Stimulated activated CD4-positive, alpha-beta T cell treated with anti-CD3 and anti-CD28 coated beads, Interleukin-12 subunit alpha, Interleukin-12 subunit beta, amount 100 ng/mL, for 48 hours (primary cell): ENCODE measurements around the gene GTF2F2.
"Not testable (repeated sequence)": the region's sequence is repeated elsewhere in the genome, so short reads cannot be mapped to it uniquely, and the experiment has no call there.

Experiments
- DNase-seq, 3 donors: peaks; one replicate each; pipeline ENCODE4 v3.0.0-alpha.2; 2020; ENCODE audit warnings: low read depth in 2 of 3, low spot score in 1 of 3

Gene GTF2F2

DNA sequence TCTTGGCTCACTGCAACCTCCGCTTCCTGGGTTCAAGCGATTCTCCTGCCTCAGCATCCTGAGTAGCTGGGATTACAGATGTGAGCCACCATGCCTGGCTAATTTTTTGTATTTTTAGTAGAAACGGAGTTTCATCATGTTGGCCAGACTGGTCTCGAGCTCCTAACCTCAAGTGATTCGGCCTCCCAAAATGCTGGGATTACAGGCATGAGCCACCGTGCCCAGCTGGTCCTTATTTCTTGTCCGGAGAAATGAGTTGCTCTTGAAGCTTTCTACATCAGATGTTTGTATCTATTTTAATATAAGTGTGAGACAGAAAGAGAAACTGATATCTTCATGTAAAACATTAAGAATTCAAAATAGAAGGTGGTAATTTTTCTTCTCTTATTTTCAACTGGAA is 124.4 kb downstream of the GTF2F2 start:
- not testable (repeated sequence) for DNase-seq

DNA sequence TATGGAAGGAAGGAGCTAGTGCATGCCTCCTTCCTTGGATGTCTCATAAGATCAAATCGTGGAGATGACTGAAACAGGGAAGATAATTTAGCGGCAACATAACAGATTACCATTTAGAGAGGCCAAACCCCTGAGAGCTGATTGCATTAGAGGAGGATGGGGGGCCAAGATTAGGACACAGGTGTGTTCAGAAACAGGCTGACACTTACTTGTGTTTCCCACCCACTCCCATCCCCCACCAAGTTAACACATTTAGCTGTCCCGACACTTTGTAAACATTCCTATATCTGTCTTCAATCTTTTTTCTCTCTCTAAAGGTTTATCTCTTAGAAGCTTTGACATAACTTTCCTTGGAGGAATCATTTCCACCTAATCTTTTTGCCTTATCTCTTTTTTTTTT is 129.4 kb downstream of the GTF2F2 start:
- no peak for DNase-seq

DNA sequence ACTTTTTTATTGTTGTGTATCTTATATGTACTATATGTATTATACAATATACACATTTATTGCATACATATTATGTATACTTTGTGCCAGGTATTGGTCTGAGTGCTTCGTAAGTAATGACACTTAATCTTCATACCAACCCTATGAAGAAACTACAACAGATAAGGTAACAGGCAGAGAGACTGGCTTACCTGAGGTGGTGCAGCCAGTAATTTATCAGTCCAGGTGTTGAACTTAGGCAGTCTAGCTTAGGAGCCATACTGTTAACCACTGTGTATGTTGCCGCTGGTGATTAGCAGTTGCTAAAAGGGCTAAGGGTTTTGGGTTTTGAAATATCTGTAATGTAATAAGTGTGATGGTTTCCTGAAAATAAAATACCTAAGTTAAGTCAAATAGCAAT is 134.1 kb downstream of the GTF2F2 start:
- no peak for DNase-seq

DNA sequence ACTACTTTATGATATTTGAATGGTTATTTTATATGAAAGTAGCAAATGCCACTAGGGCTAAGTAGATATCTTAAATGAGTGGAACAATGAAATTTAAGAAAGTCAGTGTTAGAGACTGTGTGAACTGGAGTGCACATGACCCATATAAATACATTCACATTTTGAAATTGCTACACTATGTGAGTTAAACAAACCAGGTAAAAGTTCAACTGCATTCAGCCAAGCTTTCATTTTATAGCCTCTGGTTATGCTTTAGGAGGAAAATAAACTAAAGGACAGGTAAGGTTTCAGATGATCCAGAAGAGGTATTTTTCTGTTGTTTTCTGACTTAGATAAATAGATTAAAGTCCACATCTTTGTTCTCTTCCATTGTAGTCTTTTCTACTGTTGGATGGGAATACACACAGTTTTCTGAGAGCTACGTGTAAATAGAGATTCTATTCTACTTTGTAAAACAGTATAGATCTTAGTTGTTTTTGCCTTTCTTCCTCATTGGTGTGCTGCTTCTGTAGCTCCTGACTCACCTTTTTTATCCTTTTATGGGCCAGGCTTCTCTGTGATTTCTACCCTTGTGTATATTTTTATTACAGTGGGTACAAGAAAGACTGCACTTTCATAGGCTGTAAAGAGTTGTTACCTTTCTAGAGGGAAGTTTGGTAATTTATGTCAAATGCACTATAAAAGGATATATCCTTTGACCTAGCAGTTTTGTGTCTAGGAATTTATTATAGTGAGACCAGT is 135.1 kb downstream of the GTF2F2 start:
- no peak for DNase-seq

- DNase-seq: no peak
Measured at GRCh38 chr13:45256254-45256653, 135.9 kb downstream of the GTF2F2 start.

DNA sequence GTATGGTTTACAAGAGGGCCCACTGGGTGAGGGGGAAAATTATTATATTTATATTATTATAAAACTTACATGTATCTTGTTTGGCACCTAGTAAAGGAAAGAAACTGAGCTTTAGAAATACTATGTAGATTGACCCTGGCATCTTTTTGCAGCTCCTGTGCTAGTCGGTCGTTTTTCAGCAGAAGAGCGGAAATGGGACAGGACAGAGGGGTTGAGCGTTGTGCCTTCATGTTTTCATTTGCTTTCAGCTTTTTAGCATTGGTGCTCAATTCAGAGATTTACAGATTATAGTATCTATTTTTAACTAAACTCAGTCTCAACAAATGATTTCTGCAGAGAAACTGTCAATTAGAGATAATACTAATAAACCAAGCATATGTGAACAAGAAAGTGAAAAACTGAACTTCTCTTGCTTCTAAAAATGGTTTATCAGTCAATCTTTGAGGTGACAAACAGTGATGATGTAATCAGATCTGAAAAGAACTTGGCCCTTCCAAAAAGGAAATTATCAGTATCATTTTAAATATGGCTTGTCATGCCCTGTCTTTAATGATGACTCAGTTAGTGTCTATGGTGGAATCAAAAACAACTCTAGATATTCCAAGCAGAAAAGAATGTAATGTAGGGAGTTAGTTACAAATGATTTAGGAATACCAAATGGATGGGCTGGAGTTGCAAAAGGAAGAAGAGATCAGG is 137.5 kb downstream of the GTF2F2 start:
- no peak for DNase-seq

DNA sequence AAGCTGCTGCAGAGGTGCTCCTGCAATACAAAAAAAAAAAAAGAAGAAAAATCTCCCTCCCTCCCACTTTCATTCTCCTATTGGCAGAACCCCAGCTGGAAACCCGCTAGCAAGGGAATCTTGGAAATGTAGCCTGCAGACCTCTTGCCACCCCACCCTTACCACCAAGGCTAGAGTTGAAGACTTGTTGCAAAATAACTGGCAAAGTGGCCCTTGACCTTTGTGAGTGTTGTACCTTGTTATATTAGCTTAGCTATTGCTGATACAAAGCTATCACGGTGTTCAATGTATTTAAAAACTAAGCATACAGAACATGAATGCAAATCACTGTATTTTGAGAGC is 138.0 kb downstream of the GTF2F2 start:
- DNase-seq: no peak

- DNase-seq: no peak
Measured at GRCh38 chr13:45267215-45267614, 146.9 kb downstream of the GTF2F2 start.

DNA sequence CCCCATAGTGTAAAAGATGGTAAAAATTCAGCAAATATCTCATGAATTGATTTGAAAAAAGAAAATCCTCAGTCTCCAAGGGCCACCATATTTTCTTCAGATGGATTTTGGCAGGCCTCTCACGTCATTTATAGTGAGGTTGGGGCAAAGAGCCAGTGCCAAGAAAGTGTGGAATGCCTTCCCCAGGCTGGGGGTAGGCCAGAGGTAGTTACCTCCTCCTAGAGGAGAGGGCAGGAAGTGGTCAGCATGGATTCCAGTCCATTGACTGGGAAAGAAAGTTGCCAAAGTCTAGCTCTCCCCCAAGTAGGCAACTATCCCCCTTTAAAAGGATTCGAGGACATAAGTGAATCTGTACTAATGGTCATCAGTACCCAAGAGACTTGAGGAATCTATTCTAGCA is 148.9 kb downstream of the GTF2F2 start:
- no peak for DNase-seq

- no peak for DNase-seq
Measured at GRCh38 chr13:45276913-45277312, 156.6 kb downstream of the GTF2F2 start.

GRCh38 chr13:45278096-45278645 is 157.9 kb downstream of the GTF2F2 start:
- DNase-seq: no peak

- DNase-seq: no peak
Measured at GRCh38 chr13:45280011-45280410, 159.7 kb downstream of the GTF2F2 start.

- peak; percentile 39 to 48 (median 47) for DNase-seq
Measured at GRCh38 chr13:45280751-45281634, 160.7 kb downstream of the GTF2F2 start.

DNA sequence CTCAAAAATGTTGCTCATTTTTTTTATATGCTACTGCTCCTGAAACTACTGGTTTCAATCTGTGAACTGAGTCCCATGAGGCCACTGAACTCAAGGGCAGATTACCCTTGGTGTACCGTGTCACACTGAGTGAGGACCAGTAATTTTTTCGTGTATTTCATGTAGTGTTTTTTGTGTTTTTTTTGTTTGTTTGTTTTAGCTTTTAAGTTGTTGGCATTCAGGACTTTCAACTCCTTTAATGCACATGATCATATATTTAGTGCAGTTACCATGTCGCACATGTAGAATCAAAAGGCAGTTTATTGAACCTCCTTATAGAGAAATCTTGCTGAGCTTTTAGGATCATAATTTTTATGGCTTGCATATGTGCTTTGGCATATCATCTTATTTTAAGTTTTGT is 162.7 kb downstream of the GTF2F2 start:
- DNase-seq: no peak

GRCh38 chr13:45289936-45290563 is 169.7 kb downstream of the GTF2F2 start:
- DNase-seq: no peak

- no peak for DNase-seq
Measured at GRCh38 chr13:45292176-45292575, 171.9 kb downstream of the GTF2F2 start.

GRCh38 chr13:45295536-45295935 is 175.2 kb downstream of the GTF2F2 start:
- no peak for DNase-seq

- no peak for DNase-seq
Measured at GRCh38 chr13:45296259-45296658, 175.9 kb downstream of the GTF2F2 start.

DNA sequence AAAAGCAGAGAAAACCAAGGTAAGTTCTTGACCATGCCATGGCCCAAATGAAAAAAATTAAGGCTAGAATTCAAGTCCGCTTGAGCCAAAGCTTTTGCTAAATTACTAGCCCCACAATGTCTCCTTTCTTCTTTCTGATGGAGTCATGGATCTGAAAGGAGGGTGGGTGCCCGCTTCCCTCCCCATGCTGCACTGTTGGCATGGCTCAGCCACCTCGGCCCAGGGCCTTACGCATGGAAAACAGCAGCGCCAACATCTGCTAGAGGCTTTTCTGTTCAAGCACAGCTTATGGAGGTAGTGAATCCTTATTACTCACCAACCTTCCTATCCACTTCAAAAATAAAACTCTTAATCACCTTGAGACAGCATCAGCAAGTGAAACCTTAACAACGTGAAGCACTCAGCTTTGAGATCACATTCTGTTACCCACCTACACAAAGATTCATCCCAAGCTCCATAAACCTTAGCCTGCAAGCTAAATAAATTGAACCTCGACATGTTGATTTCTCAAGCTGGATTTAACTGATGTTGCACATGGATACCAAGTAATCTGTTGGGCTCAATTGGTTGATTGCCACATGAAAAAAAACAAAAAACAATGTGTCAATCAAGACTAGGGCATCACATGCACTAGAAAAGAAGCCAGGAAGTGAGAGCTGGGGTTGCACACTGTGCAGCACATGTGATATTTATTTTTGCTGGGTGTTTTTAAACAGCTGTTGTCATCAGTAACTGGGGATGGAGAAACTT is 177.3 kb downstream of the GTF2F2 start:
- DNase-seq: no peak

DNA sequence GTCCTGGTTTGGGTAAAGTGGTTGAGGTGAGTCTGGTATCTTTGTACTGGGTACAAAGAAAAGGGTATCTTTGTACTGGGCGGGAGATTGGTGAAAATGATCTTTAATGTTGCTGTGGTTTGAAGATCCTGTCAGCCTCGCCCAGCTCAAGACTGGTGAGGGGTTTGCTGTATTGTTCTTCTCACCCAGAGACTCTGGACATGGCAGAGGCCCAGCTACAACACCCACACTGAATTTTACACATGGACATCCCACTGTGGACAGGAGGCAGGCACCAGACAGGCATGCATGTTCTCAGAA is 177.8 kb downstream of the GTF2F2 start:
- DNase-seq: no peak

DNA sequence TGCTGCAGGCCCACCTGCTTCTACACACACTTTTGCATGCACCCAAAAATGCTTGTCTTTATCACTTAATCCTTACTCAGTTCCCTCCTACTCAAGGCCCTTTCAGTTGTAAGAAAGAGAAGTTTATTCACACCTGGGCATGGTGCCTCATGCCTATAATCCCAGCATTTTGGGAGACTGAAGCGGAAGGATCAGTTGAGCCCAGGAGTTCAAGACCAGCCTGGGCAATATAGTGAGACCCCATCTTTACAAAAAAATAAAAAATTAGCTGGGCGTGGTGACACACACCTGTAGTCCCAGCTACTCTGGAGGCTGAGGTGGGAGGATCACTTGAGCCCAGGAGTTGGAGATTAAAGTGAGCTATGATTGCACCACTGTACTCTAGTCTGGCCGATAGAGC is 178.2 kb downstream of the GTF2F2 start:
- not testable (repeated sequence) for DNase-seq
